GM23338 (cell line): ENCODE measurements around the gene TMPRSS11D. TPM values are rescaled to one million over a fixed set of nuclear protein-coding genes. Genes with fewer than 3 reads are reported as not detected.

ENCODE experiments used
- ATAC-seq: fragments of 200-7000 bp; cut with Tn5 transposase; 3 replicates; pipeline ENCODE4 v1.9.1; 2020
- DNase-seq: peaks from one replicate; pipeline ENCODE4 v3.0.0-alpha.2; 2015; ENCODE audit warnings: low spot score
- H2AFZ ChIP-seq: fragments of 200-600 bp; sonication (generic); 2 replicates; pipeline ENCODE4 v1.8.0; 2016; ENCODE audit warnings: antibody characterized with exemption, mild to moderate bottlenecking, moderate library complexity
- H3F3A ChIP-seq: fragments of 200-600 bp; sonication (generic); replicated peaks from 2 replicates; pipeline ENCODE4 v1.8.0; 2017; ENCODE audit warnings: antibody characterized with exemption, mixed run types, low read depth
- H3K27ac ChIP-seq: fragments of 200-600 bp; sonication (generic); 2 replicates; pipeline ENCODE4 v1.6.1; 2016; ENCODE audit warnings: low read depth
- H3K27me3 ChIP-seq: fragments of 200-600 bp; sonication (generic); 2 replicates; pipeline ENCODE4 v1.8.0; 2016; ENCODE audit warnings: mild to moderate bottlenecking, mixed run types, moderate library complexity; ENCODE audit not compliant: insufficient read depth
- H3K36me3 ChIP-seq: fragments of 200-600 bp; sonication (generic); 2 replicates; pipeline ENCODE4 v1.8.0; 2016; ENCODE audit warnings: mild to moderate bottlenecking; ENCODE audit not compliant: insufficient read depth
- H3K4me1 ChIP-seq: fragments of 200-600 bp; sonication (generic); 2 replicates; pipeline ENCODE4 v1.8.0; 2016; ENCODE audit warnings: mild to moderate bottlenecking, moderate library complexity; ENCODE audit not compliant: insufficient read depth
- H3K4me2 ChIP-seq: fragments of 200-600 bp; sonication (generic); 2 replicates; pipeline ENCODE4 v1.7.1; 2017; ENCODE audit warnings: mixed run types
- H3K4me3 ChIP-seq: fragments of 200-600 bp; sonication (generic); 2 replicates; pipeline ENCODE4 v1.6.1; 2016; ENCODE audit warnings: mixed run types
- H3K79me2 ChIP-seq: fragments of 200-600 bp; sonication (generic); replicated peaks from 2 replicates; pipeline ENCODE4 v1.8.0; 2017; ENCODE audit warnings: mild to moderate bottlenecking; ENCODE audit not compliant: insufficient read depth
- H3K9me2 ChIP-seq: fragments of 200-600 bp; sonication (generic); 2 replicates; pipeline ENCODE4 v1.8.0; 2017; ENCODE audit not compliant: insufficient read depth
- H4K20me1 ChIP-seq: fragments of 200-600 bp; sonication (generic); replicated peaks from 2 replicates; pipeline ENCODE4 v1.8.0; 2017; ENCODE audit warnings: mild to moderate bottlenecking; ENCODE audit not compliant: insufficient read depth
- H3K27ac Mint-ChIP-seq: 2 replicates; pipeline ENCODE4 v1.8.0; 2020; ENCODE audit warnings: inconsistent platforms, mild to moderate bottlenecking, moderate library complexity, mixed read lengths
- H3K27me3 Mint-ChIP-seq: 3 replicates; pipeline ENCODE4 v1.8.0; 2022; ENCODE audit warnings: low read depth, mild to moderate bottlenecking, moderate library complexity, mixed read lengths, inconsistent platforms; ENCODE audit not compliant: insufficient read depth, poor library complexity
- H3K36me3 Mint-ChIP-seq: 3 replicates; pipeline ENCODE4 v1.8.0; 2021; ENCODE audit warnings: low read depth, mild to moderate bottlenecking, inconsistent platforms, moderate library complexity, mixed read lengths
- H3K4me1 Mint-ChIP-seq: 3 replicates; pipeline ENCODE4 v1.8.0; 2020; ENCODE audit warnings: mild to moderate bottlenecking, inconsistent platforms, mixed read lengths
- H3K4me3 Mint-ChIP-seq: 3 replicates; pipeline ENCODE4 v1.8.0; 2021; ENCODE audit warnings: moderate library complexity, mild to moderate bottlenecking, inconsistent platforms, mixed read lengths
- H3K9me3 Mint-ChIP-seq: 3 replicates; pipeline ENCODE4 v1.8.0; 2020; ENCODE audit warnings: moderate library complexity, mild to moderate bottlenecking, inconsistent platforms, mixed read lengths
- CREB1 ChIP-seq: fragments of 250-450 bp; sonication (Bioruptor Pico); IDR thresholded peaks from 2 replicates; pipeline ENCODE4 v1.5.0; 2020; ENCODE audit warnings: low read depth, mild to moderate bottlenecking, moderate library complexity
- ETS1 ChIP-seq: IDR thresholded peaks from 2 replicates; pipeline ENCODE4 v1.6.1; 2016; ENCODE audit warnings: antibody characterized with exemption
- EZH2 ChIP-seq: fragments of 200-600 bp; sonication (generic); IDR thresholded peaks from one replicate; pipeline ENCODE4 v1.8.0; 2017; ENCODE audit warnings: antibody characterized with exemption, mild to moderate bottlenecking, low read depth; ENCODE audit not compliant: unreplicated experiment
- EZH2phosphoT487 ChIP-seq: fragments of 200-600 bp; sonication (generic); IDR thresholded peaks from one replicate; pipeline ENCODE4 v1.8.1; 2018; ENCODE audit warnings: antibody characterized with exemption; ENCODE audit not compliant: unreplicated experiment
- JUNB ChIP-seq: IDR thresholded peaks from one replicate; pipeline ENCODE4 v1.6.1; 2016; ENCODE audit warnings: antibody characterized with exemption; ENCODE audit not compliant: unreplicated experiment
- NANOG ChIP-seq: IDR thresholded peaks from 2 replicates; pipeline ENCODE4 v1.6.1; 2016; ENCODE audit warnings: antibody characterized with exemption, borderline replicate concordance
- POLR2AphosphoS5 ChIP-seq: IDR thresholded peaks from 2 replicates; pipeline ENCODE4 v1.6.1; 2016; ENCODE audit warnings: antibody characterized with exemption, low read depth
- REST ChIP-seq: IDR thresholded peaks from one replicate; pipeline ENCODE4 v1.6.1; 2018; ENCODE audit warnings: antibody characterized with exemption; ENCODE audit not compliant: unreplicated experiment
- STAT1 ChIP-seq: IDR thresholded peaks from one replicate; pipeline ENCODE4 v1.6.1; 2016; ENCODE audit warnings: antibody characterized with exemption; ENCODE audit not compliant: unreplicated experiment
- ZNF114 ChIP-seq: fragments of 250-450 bp; sonication (Bioruptor Pico); IDR thresholded peaks from 2 replicates; pipeline ENCODE4 v1.5.0; 2020; ENCODE audit warnings: mild to moderate bottlenecking, moderate library complexity
- ZNF331 ChIP-seq: fragments of 250-450 bp; sonication (Bioruptor Pico); IDR thresholded peaks from 2 replicates; pipeline ENCODE4 v1.5.0; 2020; ENCODE audit warnings: low read depth, mild to moderate bottlenecking, moderate library complexity
- ZNF462 ChIP-seq: fragments of 250-450 bp; sonication (Bioruptor Pico); IDR thresholded peaks from 2 replicates; pipeline ENCODE4 v1.5.0; 2020; ENCODE audit warnings: mild to moderate bottlenecking, moderate library complexity
- polyA plus RNA-seq: library from polyadenylated mRNA; unstranded; fragments of >200 nt; fragmentation: Nextera tagmentation; extraction: Ambion mirVana; gene quantifications from 2 replicates; pipeline ENCODE4 v1.2.1, GENCODE V29; 2016
- total RNA-seq: library from RNA; depleted of rRNA; stranded (reverse); fragments of >200 nt; shearing (Covaris generic); gene quantifications from 2 replicates; pipeline ENCODE4 v1.2.3, GENCODE V29; 2014
- TF ChIP-seq, protein P1 (sequence below), 2 experiments: fragments of 200-600 bp in 1 of 2; sonication (generic) in 1 of 2; conservative IDR thresholded peaks; 2 replicates each; pipeline versions ENCODE4 v1.5.1 to v1.6.1; 2016 to 2017; ENCODE audit warnings: antibody characterized with exemption in 2 of 2, low read depth in 2 of 2, mild to moderate bottlenecking in 2 of 2, moderate library complexity in 1 of 2

Gene TMPRSS11D
- total and polyA plus RNA-seq, 2 experiments from 2014 or later = not detected

- Mint-ChIP-seq H3K4me1 (no peaks in the 10 kb centered on the region; the same call in 2 of the 3 replicates), H3K36me3 (peaks cover 5% of the 10 kb centered on the region; the same call in 2 of the 3 replicates), H3K9me3 (peaks cover 7% of the 10 kb centered on the region; the same call in 2 of the 3 replicates), H3K27me3 (peaks cover 3% of the 10 kb centered on the region), H3K27ac (no peak overlapping the region; the same call in 1 of the 2 replicates), H3K4me3 (no peak overlapping the region)
- no peak overlapping the region for H3K4me2 ChIP-seq
- no peaks in the 10 kb centered on the region for H3K36me3 ChIP-seq
- H3K4me3 ChIP-seq = no peak overlapping the region
- H2AFZ ChIP-seq = peak overlapping the region; percentile 76; the same call in 1 of the 2 replicates
- H3K4me1 ChIP-seq = no peaks in the 10 kb centered on the region
- H3K27me3 ChIP-seq = no peaks in the 10 kb centered on the region
- no peaks in the 10 kb centered on the region for H3F3A ChIP-seq
- H3K79me2 ChIP-seq = no peaks in the 10 kb centered on the region
- H3K27ac ChIP-seq = no peak overlapping the region
- ATAC-seq (no peak), DNase-seq (no peak)
- no peaks in the 10 kb centered on the region for H3K9me2 ChIP-seq
- no peak for TF ChIP-seq ZNF114 (CRISPR knock-in tag)
- TF ChIP-seq ZNF462 (CRISPR knock-in tag) = no peak
- TF ChIP-seq EZH2phosphoT487 = no peak
- no peak for TF ChIP-seq REST
- no peak for TF ChIP-seq STAT1
- no peak for TF ChIP-seq JUNB
- no peak for TF ChIP-seq POLR2AphosphoS5
- no peak for TF ChIP-seq ETS1
- no peak for TF ChIP-seq CREB1 (CRISPR knock-in tag)
- TF ChIP-seq, protein P1, sequence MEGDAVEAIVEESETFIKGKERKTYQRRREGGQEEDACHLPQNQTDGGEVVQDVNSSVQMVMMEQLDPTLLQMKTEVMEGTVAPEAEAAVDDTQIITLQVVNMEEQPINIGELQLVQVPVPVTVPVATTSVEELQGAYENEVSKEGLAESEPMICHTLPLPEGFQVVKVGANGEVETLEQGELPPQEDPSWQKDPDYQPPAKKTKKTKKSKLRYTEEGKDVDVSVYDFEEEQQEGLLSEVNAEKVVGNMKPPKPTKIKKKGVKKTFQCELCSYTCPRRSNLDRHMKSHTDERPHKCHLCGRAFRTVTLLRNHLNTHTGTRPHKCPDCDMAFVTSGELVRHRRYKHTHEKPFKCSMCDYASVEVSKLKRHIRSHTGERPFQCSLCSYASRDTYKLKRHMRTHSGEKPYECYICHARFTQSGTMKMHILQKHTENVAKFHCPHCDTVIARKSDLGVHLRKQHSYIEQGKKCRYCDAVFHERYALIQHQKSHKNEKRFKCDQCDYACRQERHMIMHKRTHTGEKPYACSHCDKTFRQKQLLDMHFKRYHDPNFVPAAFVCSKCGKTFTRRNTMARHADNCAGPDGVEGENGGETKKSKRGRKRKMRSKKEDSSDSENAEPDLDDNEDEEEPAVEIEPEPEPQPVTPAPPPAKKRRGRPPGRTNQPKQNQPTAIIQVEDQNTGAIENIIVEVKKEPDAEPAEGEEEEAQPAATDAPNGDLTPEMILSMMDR (conservative IDR thresholded peaks at IDR 0.05; ENCODE audit: low read depth in 2 of 2) = no peak
- no peak for TF ChIP-seq ZNF331 (CRISPR knock-in tag)
- no peak for TF ChIP-seq NANOG
- TF ChIP-seq EZH2 = no peak
- no peaks in the 10 kb centered on the region for H4K20me1 ChIP-seq
Measured at GRCh38 chr4:67810011-67810410, 73.8 kb downstream of the TMPRSS11D start.
